GM12878 (cell line): ENCODE data around the gene AIP. TPM values are rescaled to one million over a fixed set of nuclear protein-coding genes. Genes with fewer than 3 reads are reported as not detected.

Source experiments
- BMI1 ChIP-seq: fragments of 450-650 bp; IDR thresholded peaks from 2 replicates; pipeline ENCODE4 v1.6.1; 2016; ENCODE audit warnings: mild to moderate bottlenecking, moderate library complexity, borderline replicate concordance
- CBFB ChIP-seq: IDR thresholded peaks from 2 replicates; pipeline ENCODE4 v1.6.1; 2016; ENCODE audit warnings: antibody characterized with exemption, low read depth
- CEBPZ ChIP-seq: fragments of 150-350 bp; IDR thresholded peaks from 2 replicates; pipeline ENCODE4 v1.6.1; 2016; ENCODE audit warnings: low read depth, low read length
- CHD2 ChIP-seq: IDR thresholded peaks from 2 replicates; pipeline ENCODE4 v1.6.1; 2011; ENCODE audit warnings: low read depth, low read length, improper control_type of control experiment, borderline replicate concordance
- CREM ChIP-seq: IDR thresholded peaks from 2 replicates; pipeline ENCODE4 v1.6.1; 2014; ENCODE audit warnings: antibody characterized with exemption, low read depth
- EZH2 ChIP-seq: IDR thresholded peaks from 2 replicates; pipeline ENCODE4 v1.6.1; 2012; ENCODE audit warnings: low read depth, mild to moderate bottlenecking, control low read depth, inconsistent platforms, low read length, borderline replicate concordance; ENCODE audit not compliant: control insufficient read depth
- FOXK2 ChIP-seq: fragments of 450-650 bp; IDR thresholded peaks from 2 replicates; pipeline ENCODE4 v1.6.1; 2017; ENCODE audit warnings: mild to moderate bottlenecking, moderate library complexity
- GATAD2B ChIP-seq: fragments of 450-650 bp; conservative IDR thresholded peaks from 2 replicates; pipeline ENCODE4 v1.6.1; 2017; ENCODE audit warnings: low read depth, mild to moderate bottlenecking, moderate library complexity
- MXI1 ChIP-seq: fragments of 150-350 bp; IDR thresholded peaks from 2 replicates; pipeline ENCODE4 v1.6.1; 2011; ENCODE audit warnings: low read depth, mild to moderate bottlenecking, inconsistent platforms, low read length, improper control_type of control experiment
- NFIC ChIP-seq: IDR thresholded peaks from 2 replicates; pipeline ENCODE4 v1.6.1; 2012; ENCODE audit warnings: low read depth, mild to moderate bottlenecking, inconsistent platforms, low read length, moderate library complexity
- NFYB ChIP-seq: IDR thresholded peaks from 2 replicates; pipeline ENCODE4 v1.6.1; 2011; ENCODE audit warnings: low read depth, mild to moderate bottlenecking, low read length, improper control_type of control experiment, moderate library complexity; ENCODE audit not compliant: insufficient read depth
- NR2F1 ChIP-seq: fragments of 450-650 bp; conservative IDR thresholded peaks from 2 replicates; pipeline ENCODE4 v1.6.1; 2017; ENCODE audit warnings: mild to moderate bottlenecking
- POU2F2 ChIP-seq: IDR thresholded peaks from 3 replicates; pipeline ENCODE4 v1.6.1; 2011; ENCODE audit warnings: low read depth, mild to moderate bottlenecking, low read length, borderline replicate concordance
- RUNX3 ChIP-seq: IDR thresholded peaks from 2 replicates; pipeline ENCODE4 v1.6.1; 2012; ENCODE audit warnings: low read length, inconsistent platforms
- SIN3A ChIP-seq: IDR thresholded peaks from 2 replicates; pipeline ENCODE4 v1.6.1; 2012; ENCODE audit warnings: low read depth, low read length, improper control_type of control experiment
- SREBF2 ChIP-seq: IDR thresholded peaks from 2 replicates; pipeline ENCODE4 v1.6.1; 2012; ENCODE audit warnings: mild to moderate bottlenecking, low read length
- TAF1 ChIP-seq: IDR thresholded peaks from 2 replicates; pipeline ENCODE4 v1.6.1; 2011; ENCODE audit warnings: mild to moderate bottlenecking, low read depth, low read length, borderline replicate concordance
- ZNF217 ChIP-seq: fragments of 450-650 bp; IDR thresholded peaks from 2 replicates; pipeline ENCODE4 v1.6.1; 2017; ENCODE audit warnings: antibody characterized with exemption, mild to moderate bottlenecking
- ZNF384 ChIP-seq: IDR thresholded peaks from 2 replicates; pipeline ENCODE4 v1.6.1; 2012; ENCODE audit warnings: low read depth, mild to moderate bottlenecking, low read length, improper control_type of control experiment, borderline replicate concordance
- ZNF622 ChIP-seq: fragments of 450-650 bp; IDR thresholded peaks from 2 replicates; pipeline ENCODE4 v1.6.1; 2017; ENCODE audit warnings: mild to moderate bottlenecking, inconsistent platforms
- ZNF687 ChIP-seq: fragments of 450-650 bp; IDR thresholded peaks from 2 replicates; pipeline ENCODE4 v1.6.1; 2017; ENCODE audit warnings: mild to moderate bottlenecking, moderate library complexity
- polyA plus RNA-seq, 11 experiments: library from polyadenylated mRNA; depleted of rRNA in 4 of 11; unstranded in 6 of 11; stranded (reverse) in 5 of 11; fragments of >200 nt; fragmentation: Nextera tagmentation in 4 of 11; fragmentation: Illumina TruSeq in 1 of 11; extraction: Ambion mirVana in 4 of 11; extraction: Trizol in 1 of 11; gene quantifications; 1 replicate in 1 of 11; 2 replicates in 10 of 11; pipeline versions ENCODE4 v1.2.1 to v1.2.3, GENCODE V29; 2011 to 2016; ENCODE audit warnings: inconsistent platforms in 2 of 11, missing spikeins in 2 of 11, low read depth in 1 of 11
- total RNA-seq, 4 experiments: library from RNA; depleted of rRNA in 3 of 4; stranded (reverse); fragments of >200 nt in 3 of 4; fragmentation: Illumina TruSeq in 1 of 4; extraction: Trizol in 1 of 4; gene quantifications; 2 replicates each; pipeline versions ENCODE4 v1.2.1 to v1.2.3, GENCODE V29; 2013 to 2021
- TF ChIP-seq, protein P1 (sequence below): IDR thresholded peaks from 2 replicates; pipeline ENCODE4 v1.6.1; 2011; ENCODE audit warnings: low read depth, low read length, improper control_type of control experiment, borderline replicate concordance

Gene AIP
- total and polyA plus RNA-seq, 10 of the 15 experiments (the other 5 are each of a cell fraction or from before 2014, with no cell fraction given) = 12.6 to 164 (median 104) TPM

GRCh38 chr11:67437082-67437808 lies 45.6 kb upstream of the AIP start, which contains the start of gene PTPRCAP (continued):
- TF ChIP-seq EZH2 (no peak), CREM (peak; percentile 13; the same call in 1 of the 2 replicates), POU2F2 (peak; percentile 66; the same call in 1 of the 3 replicates), TAF1 (peak; percentile 96), FOXK2 (no peak), CBFB (peak; percentile 50), NFIC (no peak), MXI1 (0 out of 2 replicates have a peak, but pooled peaks have one; percentile 19), CHD2 (peak; percentile 79), ZNF384 (no peak), GATAD2B (peak; percentile 51; the same call in 1 of the 2 replicates), SREBF2 (no peak), RUNX3 (no peak), BMI1 (no peak), SIN3A (no peak), NR2F1 (peak; percentile 19; the same call in 1 of the 2 replicates), ZNF687 (peak; percentile 58; the same call in 1 of the 2 replicates), ZNF217 (no peak), ZNF622 (no peak), CEBPZ (no peak), NFYB (0 out of 2 replicates have a peak, but pooled peaks have one; percentile 22)
- TF ChIP-seq, protein P1, sequence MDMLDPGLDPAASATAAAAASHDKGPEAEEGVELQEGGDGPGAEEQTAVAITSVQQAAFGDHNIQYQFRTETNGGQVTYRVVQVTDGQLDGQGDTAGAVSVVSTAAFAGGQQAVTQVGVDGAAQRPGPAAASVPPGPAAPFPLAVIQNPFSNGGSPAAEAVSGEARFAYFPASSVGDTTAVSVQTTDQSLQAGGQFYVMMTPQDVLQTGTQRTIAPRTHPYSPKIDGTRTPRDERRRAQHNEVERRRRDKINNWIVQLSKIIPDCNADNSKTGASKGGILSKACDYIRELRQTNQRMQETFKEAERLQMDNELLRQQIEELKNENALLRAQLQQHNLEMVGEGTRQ = no peak
